Loucy (cell line): ENCODE data around the gene C14orf180.
"Not testable (repeated sequence)": the region's sequence is repeated elsewhere in the genome, so short reads cannot be mapped to it uniquely, and the experiment has no call there.

ENCODE experiments used
- H2AFZ ChIP-seq: fragments of 200-600 bp; sonication (generic); 2 replicates; pipeline ENCODE4 v1.6.0; 2016; ENCODE audit warnings: antibody characterized with exemption, mild to moderate bottlenecking, low read length, moderate library complexity
- H3F3A ChIP-seq: fragments of 200-600 bp; 2 replicates; pipeline ENCODE4 v1.6.0; 2016; ENCODE audit warnings: antibody characterized with exemption, low read depth, mild to moderate bottlenecking
- H3K27me3 ChIP-seq: fragments of 200-600 bp; sonication (generic); 2 replicates; pipeline ENCODE4 v1.6.1; 2014; ENCODE audit warnings: low read length, mild to moderate bottlenecking; ENCODE audit not compliant: insufficient read depth, poor library complexity, severe bottlenecking
- H3K36me3 ChIP-seq: fragments of 200-600 bp; sonication (generic); 2 replicates; pipeline ENCODE4 v1.6.1; 2016; ENCODE audit warnings: low read length; ENCODE audit not compliant: insufficient read depth
- H3K4me1 ChIP-seq: fragments of 200-600 bp; sonication (generic); 2 replicates; pipeline ENCODE4 v1.5.1; 2014; ENCODE audit warnings: low read length, mild to moderate bottlenecking; ENCODE audit not compliant: insufficient read depth, poor library complexity, severe bottlenecking
- H3K4me2 ChIP-seq: fragments of 200-600 bp; sonication (generic); 2 replicates; pipeline ENCODE4 v1.6.0; 2014; ENCODE audit warnings: antibody characterized with exemption, low read length, low read depth, mild to moderate bottlenecking; ENCODE audit not compliant: poor library complexity, severe bottlenecking
- H3K4me3 ChIP-seq: fragments of 200-600 bp; sonication (generic); 2 replicates; pipeline ENCODE4 v1.5.1; 2014; ENCODE audit warnings: low read length, mild to moderate bottlenecking, mixed read lengths; ENCODE audit not compliant: poor library complexity, severe bottlenecking
- H3K79me2 ChIP-seq: fragments of 200-600 bp; sonication (generic); 2 replicates; pipeline ENCODE4 v1.6.1; 2014; ENCODE audit warnings: low read length; ENCODE audit not compliant: insufficient read depth
- H3K9ac ChIP-seq: fragments of 200-600 bp; sonication (generic); 2 replicates; pipeline ENCODE4 v1.6.0; 2014; ENCODE audit warnings: mild to moderate bottlenecking, low read depth, low read length, moderate library complexity; ENCODE audit not compliant: poor library complexity, severe bottlenecking
- H3K9me2 ChIP-seq: fragments of 200-600 bp; sonication (generic); replicated peaks from 2 replicates; pipeline ENCODE4 v1.6.1; 2016; ENCODE audit warnings: low read depth, low read length, mixed read lengths
- H3K9me3 ChIP-seq: fragments of 200-600 bp; sonication (generic); 2 replicates; pipeline ENCODE4 v1.6.1; 2014; ENCODE audit warnings: mild to moderate bottlenecking, antibody characterized with exemption, low read length, low read depth; ENCODE audit not compliant: insufficient read depth
- H4K20me1 ChIP-seq: fragments of 200-600 bp; sonication (generic); 2 replicates; pipeline ENCODE4 v1.6.0; 2014; ENCODE audit warnings: antibody characterized with exemption, low read length, mild to moderate bottlenecking; ENCODE audit not compliant: insufficient read depth, poor library complexity, severe bottlenecking
- CTCF ChIP-seq: fragments of 200-600 bp; sonication (generic); conservative IDR thresholded peaks from 2 replicates; pipeline ENCODE4 v1.5.1; 2014; ENCODE audit warnings: mild to moderate bottlenecking, antibody characterized with exemption, low read length
- EZH2phosphoT487 ChIP-seq: fragments of 200-600 bp; IDR thresholded peaks from 2 replicates; pipeline ENCODE4 v1.6.1; 2018; ENCODE audit warnings: antibody characterized with exemption, mild to moderate bottlenecking, moderate library complexity, borderline replicate concordance

C14orf180 gene

GRCh38 chr14:104635717-104636116 lies 56.2 kb downstream of the C14orf180 start:
- no peaks in the 10 kb centered on the region for H3K4me1 ChIP-seq
- no peaks in the 10 kb centered on the region for H3F3A ChIP-seq
- H3K79me2 ChIP-seq = no peaks in the 10 kb centered on the region
- no peak overlapping the region for H2AFZ ChIP-seq
- no peak overlapping the region for H3K4me3 ChIP-seq
- TF ChIP-seq EZH2phosphoT487 (no peak), CTCF (no peak)
- H3K9me3 ChIP-seq = no peaks in the 10 kb centered on the region
- H3K36me3 ChIP-seq = no peaks in the 10 kb centered on the region
- no peaks in the 10 kb centered on the region for H3K9me2 ChIP-seq
- H4K20me1 ChIP-seq = no peaks in the 10 kb centered on the region
- no peak overlapping the region for H3K4me2 ChIP-seq
- H3K27me3 ChIP-seq = no peaks in the 10 kb centered on the region
- H3K9ac ChIP-seq = no peak overlapping the region

- TF ChIP-seq EZH2phosphoT487 (no peak), CTCF (no peak)
- no peak overlapping the region for H3K4me3 ChIP-seq
- no peaks in the 10 kb centered on the region for H3K36me3 ChIP-seq
- no peaks in the 10 kb centered on the region for H3K27me3 ChIP-seq
- H3K9ac ChIP-seq = no peak overlapping the region
- no peaks in the 10 kb centered on the region for H3K4me1 ChIP-seq
- H3K9me2 ChIP-seq = no peaks in the 10 kb centered on the region
- H3F3A ChIP-seq = no peaks in the 10 kb centered on the region
- H2AFZ ChIP-seq = no peak overlapping the region
- no peak overlapping the region for H3K4me2 ChIP-seq
- H3K9me3 ChIP-seq = no peaks in the 10 kb centered on the region
- no peaks in the 10 kb centered on the region for H4K20me1 ChIP-seq
- no peaks in the 10 kb centered on the region for H3K79me2 ChIP-seq
Observed at GRCh38 chr14:104636131-104636530, 56.6 kb downstream of the C14orf180 start.

- H3K4me1 ChIP-seq, H3K9ac ChIP-seq, H4K20me1 ChIP-seq, H3K36me3 ChIP-seq, H3K4me2 ChIP-seq, H2AFZ ChIP-seq, H3K79me2 ChIP-seq, H3K9me3 ChIP-seq, H3K9me2 ChIP-seq, H3K4me3 ChIP-seq, H3K27me3 ChIP-seq, H3F3A ChIP-seq: not testable (repeated sequence)
Observed at GRCh38 chr14:104636846-104637545, 57.4 kb downstream of the C14orf180 start.

- no peaks in the 10 kb centered on the region for H3K4me1 ChIP-seq
- H3K4me2 ChIP-seq = no peak overlapping the region
- no peak overlapping the region for H3K4me3 ChIP-seq
- no peaks in the 10 kb centered on the region for H3K9me2 ChIP-seq
- no peaks in the 10 kb centered on the region for H3K79me2 ChIP-seq
- H3K9me3 ChIP-seq = no peaks in the 10 kb centered on the region
- H3K9ac ChIP-seq = no peak overlapping the region
- H3K27me3 ChIP-seq = no peaks in the 10 kb centered on the region
- H3F3A ChIP-seq = no peaks in the 10 kb centered on the region
- no peaks in the 10 kb centered on the region for H4K20me1 ChIP-seq
- TF ChIP-seq EZH2phosphoT487 = no peak
- TF ChIP-seq CTCF = no peak
- H3K36me3 ChIP-seq = no peaks in the 10 kb centered on the region
- no peak overlapping the region for H2AFZ ChIP-seq
Observed at GRCh38 chr14:104637546-104638003, 58.0 kb downstream of the C14orf180 start.
